GM18868 (cell line): ENCODE results near the gene SYNJ1.
"Not testable (repeated sequence)": the region's sequence is repeated elsewhere in the genome, so short reads cannot be mapped to it uniquely, and the experiment has no call there.

ENCODE experiments used
- ATAC-seq: cut with Tn5 transposase; IDR thresholded peaks from one replicate; pipeline ENCODE4 v1.9.1; 2021; ENCODE audit warnings: mild to moderate bottlenecking, moderate library complexity; ENCODE audit not compliant: unreplicated experiment

SYNJ1 gene

GRCh38 chr21:32626621-32627196 is 101.1 kb downstream of the SYNJ1 start:
- no peak for ATAC-seq

- ATAC-seq: not testable (repeated sequence)
Measured at GRCh38 chr21:32618218-32618617, 109.6 kb downstream of the SYNJ1 start.

GRCh38 chr21:32613436-32614043 is 114.3 kb downstream of the SYNJ1 start:
- ATAC-seq: no peak

DNA sequence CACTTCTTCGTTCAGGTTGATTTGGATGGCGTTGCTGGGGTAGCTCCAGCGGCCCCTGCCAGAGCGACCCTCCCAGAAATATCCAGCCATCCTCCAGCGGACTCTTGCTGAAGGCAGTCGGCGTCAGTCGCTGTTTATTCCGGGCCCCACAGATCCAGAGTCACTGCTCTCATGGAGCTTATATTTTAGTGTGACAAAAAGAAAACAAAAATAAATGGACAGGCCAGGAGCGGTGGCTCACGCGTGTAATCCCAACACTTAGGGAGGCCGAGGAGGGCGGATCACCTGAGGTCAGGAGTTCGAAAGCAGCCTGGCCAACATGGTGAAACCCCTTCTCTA is 114.8 kb downstream of the SYNJ1 start:
- ATAC-seq: no peak

DNA sequence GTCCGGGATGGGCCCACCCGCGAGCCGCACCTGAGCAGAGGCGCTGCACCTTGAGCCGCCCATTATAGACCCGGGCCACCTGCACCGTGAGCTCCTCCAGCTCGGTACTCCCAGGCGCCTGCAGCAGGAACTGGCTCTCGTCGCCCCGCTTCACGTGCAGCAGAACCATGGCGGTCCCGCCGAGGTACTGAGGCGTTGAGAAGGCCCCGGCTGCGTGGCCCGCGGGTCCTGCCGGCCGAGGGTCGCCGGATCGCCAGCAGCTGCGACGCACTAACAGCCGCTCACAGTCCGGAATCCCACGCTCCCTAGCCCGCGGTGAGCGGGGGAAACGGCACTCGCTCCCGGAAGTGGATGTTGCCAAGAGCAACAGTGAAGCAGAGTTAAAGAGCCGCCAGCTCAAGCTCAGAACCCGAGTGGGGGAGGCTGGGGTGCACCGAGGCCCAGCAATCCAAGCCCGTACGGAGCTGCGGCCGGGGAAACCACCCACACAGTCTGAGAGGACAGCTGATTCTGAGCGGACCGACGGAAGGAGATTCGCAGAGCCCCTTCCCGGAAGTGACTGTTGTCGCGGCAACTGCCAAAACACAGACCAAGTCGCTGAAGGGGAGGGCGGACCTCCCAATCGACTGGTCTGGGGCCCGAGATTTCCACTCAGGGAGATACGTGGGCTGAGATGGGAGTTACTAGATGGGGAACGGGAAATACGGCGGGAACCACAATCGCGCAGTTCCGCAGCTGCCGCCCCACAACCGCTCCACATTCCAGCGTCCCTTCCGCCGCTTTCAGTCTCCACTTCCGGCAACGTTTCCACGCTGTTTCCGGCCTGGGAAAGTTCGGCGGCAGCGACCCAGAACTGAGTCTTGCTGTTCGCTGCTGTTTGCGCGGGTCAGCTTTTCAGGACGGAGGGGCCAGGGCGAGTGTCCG is 115.5 kb downstream of the SYNJ1 start, which contains the start of gene CFAP298:
TSS of gene CFAP298 (minus strand) at position 303 of the 924 bp plus-strand sequence. CDS start at position 169, 134 bp downstream.
- ATAC-seq: peak; percentile 97

GRCh38 chr21:32611471-32611997 is 116.3 kb downstream of the SYNJ1 start:
- no peak for ATAC-seq

GRCh38 chr21:32610940-32611339 is 116.9 kb downstream of the SYNJ1 start:
- not testable (repeated sequence) for ATAC-seq

DNA sequence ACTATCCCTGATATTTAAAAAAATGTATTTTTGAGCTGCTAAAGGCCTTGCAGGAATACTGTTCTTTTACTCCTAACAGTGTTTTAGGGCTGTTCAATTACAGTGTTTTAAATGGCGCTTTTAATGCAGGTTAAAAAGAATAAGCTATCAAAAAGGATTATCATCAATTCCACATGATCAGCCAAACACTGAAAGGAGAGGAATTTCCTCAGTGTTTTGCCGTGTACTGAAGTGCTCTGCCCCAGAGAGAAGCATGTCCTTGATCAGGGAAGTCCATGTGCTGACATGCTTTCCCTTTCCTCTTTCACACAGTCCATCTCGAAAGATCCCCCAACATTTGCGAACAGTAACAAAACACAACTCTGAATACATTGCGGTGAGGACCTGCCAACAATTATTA is 119.0 kb downstream of the SYNJ1 start:
- no peak for ATAC-seq

- ATAC-seq: no peak
Measured at GRCh38 chr21:32605469-32605868, 122.3 kb downstream of the SYNJ1 start.

DNA sequence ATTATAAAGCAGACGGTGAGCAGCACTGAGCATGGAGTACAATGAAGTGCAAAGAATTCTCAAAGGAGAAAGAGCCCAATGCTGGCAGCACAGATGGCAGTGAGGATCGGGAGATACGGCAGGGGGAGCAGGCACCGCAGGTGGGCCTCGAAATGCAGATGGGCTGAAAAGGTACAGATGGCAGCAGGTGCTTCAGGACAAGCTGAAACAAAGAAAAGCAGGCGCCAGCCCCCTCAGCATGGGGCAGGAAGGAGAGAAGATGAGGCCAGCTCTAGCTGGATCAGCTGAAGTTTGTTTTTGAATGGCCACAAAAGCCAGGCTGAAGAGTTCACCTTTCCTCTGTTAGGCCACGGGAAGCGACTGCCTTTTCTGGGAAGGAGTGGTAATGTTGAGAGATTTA is 123.3 kb downstream of the SYNJ1 start:
- no peak for ATAC-seq

DNA sequence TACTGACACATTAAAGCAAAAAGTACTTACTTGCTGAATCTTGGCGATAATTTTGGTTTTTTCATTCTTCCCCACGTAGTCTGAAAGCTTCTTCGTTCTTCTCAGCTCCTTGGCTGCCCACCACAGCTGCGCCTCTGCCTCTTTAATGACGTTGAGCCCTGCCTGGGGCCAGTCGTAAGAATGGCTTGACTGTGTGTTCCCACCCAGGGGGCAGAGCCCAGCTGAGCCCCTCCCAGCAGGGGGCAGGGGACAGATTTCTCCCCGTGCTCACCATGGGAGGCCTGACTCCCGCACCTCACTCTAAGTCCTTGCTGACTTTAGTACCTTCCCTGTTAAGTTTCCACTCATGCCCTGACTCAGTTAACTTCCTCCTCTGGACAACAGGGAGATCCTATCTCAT is 124.7 kb downstream of the SYNJ1 start:
- no peak for ATAC-seq

- no peak for ATAC-seq
Measured at GRCh38 chr21:32602099-32602498, 125.7 kb downstream of the SYNJ1 start.

- ATAC-seq: no peak
Measured at GRCh38 chr21:32599526-32599925, 128.3 kb downstream of the SYNJ1 start.

DNA sequence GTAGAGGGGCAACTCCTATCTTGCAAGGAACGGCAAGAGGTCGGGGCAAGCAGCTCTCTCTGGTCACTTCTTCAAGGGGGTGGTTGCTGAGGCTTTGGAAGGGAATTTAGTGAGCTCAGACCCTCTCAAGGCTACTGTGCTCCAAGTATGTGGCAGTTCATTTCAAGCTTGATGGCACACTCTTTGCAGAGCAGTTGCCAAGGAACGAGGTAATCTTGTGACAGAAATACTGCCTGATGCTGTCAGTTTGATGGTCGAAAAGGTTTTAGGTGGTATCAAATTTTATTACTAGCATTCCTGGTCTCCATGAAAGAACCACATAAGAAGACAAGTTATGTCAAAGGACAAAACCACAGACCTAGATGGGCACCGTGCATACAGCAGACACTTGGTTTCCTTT is 128.7 kb downstream of the SYNJ1 start:
- ATAC-seq: no peak

- ATAC-seq: no peak
Measured at GRCh38 chr21:32597205-32597604, 130.6 kb downstream of the SYNJ1 start.

- no peak for ATAC-seq
Measured at GRCh38 chr21:32595431-32595830, 132.4 kb downstream of the SYNJ1 start.

DNA sequence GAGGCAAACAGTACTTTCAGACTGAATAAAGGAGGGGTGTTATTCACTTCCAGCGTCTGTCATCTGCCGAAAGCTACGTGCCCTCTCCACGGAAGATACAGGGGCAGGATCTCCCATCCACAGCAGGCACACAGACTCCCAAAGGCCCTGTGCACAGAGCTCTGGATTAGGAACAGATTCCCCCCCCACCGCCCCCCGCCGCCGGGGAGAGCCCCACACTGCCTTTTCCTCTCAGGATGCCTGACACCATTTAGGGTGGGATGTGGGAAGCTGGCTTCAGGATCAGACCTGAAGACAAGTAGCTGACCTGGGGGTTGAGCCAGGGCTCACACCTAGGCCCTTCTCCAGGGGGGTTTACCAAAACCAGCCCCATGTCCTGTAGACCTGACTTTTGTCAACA is 134.1 kb downstream of the SYNJ1 start:
- ATAC-seq: no peak

DNA sequence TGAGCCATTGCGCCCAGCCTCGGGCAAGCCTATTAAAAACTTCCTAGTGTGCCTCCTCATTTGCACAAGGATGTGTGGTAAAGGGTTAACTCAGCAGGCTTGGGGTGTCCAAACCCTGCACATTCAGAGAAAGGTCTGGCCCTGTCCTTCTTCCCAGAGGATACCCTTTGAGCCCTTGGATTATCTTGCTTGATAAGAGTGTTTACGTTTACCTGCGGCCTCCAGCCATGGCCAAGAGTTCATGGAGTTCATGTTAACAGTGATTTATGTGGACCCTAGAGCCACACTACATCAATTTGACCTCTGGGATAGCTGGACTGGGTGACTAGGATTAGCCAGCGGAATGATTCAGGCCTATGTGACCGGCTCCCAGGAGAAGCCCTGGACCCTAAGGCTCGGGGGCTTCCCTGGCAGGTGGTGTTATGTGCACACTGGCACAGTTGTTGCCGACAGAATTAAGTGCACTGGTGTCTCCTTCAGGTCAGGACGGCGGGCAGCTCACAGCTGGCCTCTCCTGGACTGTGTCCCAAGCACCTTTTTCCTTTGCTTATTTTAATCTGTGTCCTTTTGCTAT is 134.8 kb downstream of the SYNJ1 start:
- ATAC-seq: no peak

GRCh38 chr21:32590130-32590529 is 137.7 kb downstream of the SYNJ1 start:
- no peak for ATAC-seq

- ATAC-seq: no peak
Measured at GRCh38 chr21:32587651-32588050, 140.2 kb downstream of the SYNJ1 start.

DNA sequence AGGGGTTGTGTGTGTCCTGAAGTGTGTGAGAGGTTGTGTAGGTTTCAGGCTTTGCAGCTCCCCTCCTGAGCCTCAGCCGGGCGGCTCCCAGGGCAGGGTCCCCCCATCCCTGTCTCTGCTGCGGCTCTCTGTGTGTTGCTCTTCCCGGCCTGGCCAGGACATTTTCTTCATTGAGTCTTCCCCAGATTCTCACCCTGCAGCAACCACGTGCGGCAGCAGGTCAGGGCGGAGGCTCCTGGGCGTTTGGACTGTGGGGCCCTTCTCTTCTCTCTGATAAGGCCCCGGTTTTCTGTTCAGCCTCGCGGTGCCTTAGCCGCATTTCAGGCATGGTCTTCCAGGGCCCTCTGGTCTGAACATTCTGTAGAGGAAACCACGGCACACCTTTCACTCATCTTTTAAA is 140.7 kb downstream of the SYNJ1 start:
- no peak for ATAC-seq
